Measurements from ENCODE around the gene HCN3. TPM values are rescaled to one million over a fixed set of nuclear protein-coding genes. Genes with fewer than 3 reads are reported as not detected.

The HCN3 gene
- total RNA-seq, 1 experiment from 2014 or later, result 7.5 TPM

- Histone ChIP-seq H3K4me1 (replicated peaks; ENCODE audit: insufficient read depth) (no peaks in the 10 kb centered on the region), H3K9me2 (ENCODE audit: insufficient read depth) (no peaks in the 10 kb centered on the region), H3K36me3 (ENCODE audit: low read depth) (no peaks in the 10 kb centered on the region), H2AFZ (no peak overlapping the region), H3K27me3 (ENCODE audit: insufficient read depth, low read depth) (no peaks in the 10 kb centered on the region), H3K79me2 (ENCODE audit: low read depth) (no peaks in the 10 kb centered on the region), H3K4me2 (no peak overlapping the region), H4K20me1 (ENCODE audit: insufficient read depth) (no peaks in the 10 kb centered on the region), H3K4me3 (no peak overlapping the region), H3K9me3 (ENCODE audit: insufficient read depth, low read depth) (no peaks in the 10 kb centered on the region), H3F3A (ENCODE audit: insufficient read depth, low read depth) (no peaks in the 10 kb centered on the region), H3K27ac (no peak overlapping the region)
- no TSS peak for BruUV-seq (replicated peaks)
- DNase-seq, result no peak
- POLR2A ChIA-PET (ENCODE audit: unreplicated experiment), result no interaction called here
- TF ChIP-seq CTCF (conservative IDR thresholded peaks at IDR 0.05) (no peak), EZH2 (IDR thresholded peaks at IDR 0.05; ENCODE audit: low read depth) (no peak)
- intact Hi-C loops (cut with micrococcal nuclease; ENCODE audit: unreplicated experiment), result no loop called here
- CTCF ChIA-PET, result no interaction called here
Observed at GRCh38 chr1:155293086-155293749, 16.0 kb downstream of the HCN3 start.

- H3K9me3 ChIP-seq (ENCODE audit: insufficient read depth, low read depth), result no peaks in the 10 kb centered on the region
- CTCF ChIA-PET, result no interaction called here
- no peaks in the 10 kb centered on the region for H3K27me3 ChIP-seq (ENCODE audit: insufficient read depth, low read depth)
- H3K4me1 ChIP-seq (replicated peaks; ENCODE audit: insufficient read depth), result no peaks in the 10 kb centered on the region
- POLR2A ChIA-PET (ENCODE audit: unreplicated experiment), result interaction anchor here (0.6 kb wide), 1 partner anchor 18 kb away, joined by 4 read pairs; no protein-coding TSS in a partner anchor
- H3K79me2 ChIP-seq (ENCODE audit: low read depth), result no peaks in the 10 kb centered on the region
- H3F3A ChIP-seq (ENCODE audit: insufficient read depth, low read depth), result no peaks in the 10 kb centered on the region
- TF ChIP-seq CTCF (conservative IDR thresholded peaks at IDR 0.05) (no peak), EZH2 (IDR thresholded peaks at IDR 0.05; ENCODE audit: low read depth) (no peak)
- H3K9me2 ChIP-seq (ENCODE audit: insufficient read depth), result no peaks in the 10 kb centered on the region
- no TSS peak for BruUV-seq (replicated peaks)
- intact Hi-C loops (cut with micrococcal nuclease; ENCODE audit: unreplicated experiment), result no loop called here
- no peak for DNase-seq
- H2AFZ ChIP-seq, result no peak overlapping the region
- no peak overlapping the region for H3K4me3 ChIP-seq
- H3K4me2 ChIP-seq, result no peak overlapping the region
- no peaks in the 10 kb centered on the region for H4K20me1 ChIP-seq (ENCODE audit: insufficient read depth)
- H3K36me3 ChIP-seq (ENCODE audit: low read depth), result no peaks in the 10 kb centered on the region
- no peak overlapping the region for H3K27ac ChIP-seq
Observed at GRCh38 chr1:155294520-155295182, 17.4 kb downstream of the HCN3 start.

GRCh38 chr1:155295183-155295941 lies 18.1 kb downstream of the HCN3 start:
- ChIA-PET CTCF (no interaction called here), POLR2A (ENCODE audit: unreplicated experiment) (interaction anchor here (0.6 kb wide), 1 partner anchor 19 kb away, joined by 4 read pairs; no protein-coding TSS in a partner anchor)
- Histone ChIP-seq H3K9me2 (ENCODE audit: insufficient read depth) (no peaks in the 10 kb centered on the region), H4K20me1 (ENCODE audit: insufficient read depth) (no peaks in the 10 kb centered on the region), H3K36me3 (ENCODE audit: low read depth) (no peaks in the 10 kb centered on the region), H3K9me3 (ENCODE audit: insufficient read depth, low read depth) (no peaks in the 10 kb centered on the region), H3K27ac (no peak overlapping the region), H3K4me3 (no peak overlapping the region), H3F3A (ENCODE audit: insufficient read depth, low read depth) (no peaks in the 10 kb centered on the region), H3K4me1 (replicated peaks; ENCODE audit: insufficient read depth) (no peaks in the 10 kb centered on the region), H3K4me2 (no peak overlapping the region), H3K27me3 (ENCODE audit: insufficient read depth, low read depth) (no peaks in the 10 kb centered on the region), H2AFZ (no peak overlapping the region), H3K79me2 (ENCODE audit: low read depth) (no peaks in the 10 kb centered on the region)
- no peak for TF ChIP-seq CTCF (conservative IDR thresholded peaks at IDR 0.05)
- no peak for TF ChIP-seq EZH2 (IDR thresholded peaks at IDR 0.05; ENCODE audit: low read depth)
- intact Hi-C loops (cut with micrococcal nuclease; ENCODE audit: unreplicated experiment), result no loop called here
- no peak for DNase-seq
- BruUV-seq (replicated peaks), result no TSS peak

All from PC-9 (cell line).